Tibial nerve (tissue), 4 donors: ENCODE measurements around the gene MARCHF10.

Experiments
- EP300 ChIP-seq, 2 donors: sonication (generic); formaldehyde crosslinking; IDR thresholded peaks; one replicate each; pipeline ENCODE4 v1.6.1; 2017; ENCODE audit warnings: antibody characterized with exemption in 2 of 2, mild to moderate bottlenecking in 1 of 2
- TF ChIP-seq, protein P1 (sequence below), 5 experiments: fragments of 200-600 bp in 3 of 5; fragments of 450-650 bp in 2 of 5; sonication (generic) in 3 of 5; IDR thresholded peaks; one replicate each; pipeline ENCODE4 v1.5.1; 2016 to 2019; ENCODE audit warnings: antibody characterized with exemption in 5 of 5, mild to moderate bottlenecking in 3 of 5, moderate library complexity in 2 of 5

DNA sequence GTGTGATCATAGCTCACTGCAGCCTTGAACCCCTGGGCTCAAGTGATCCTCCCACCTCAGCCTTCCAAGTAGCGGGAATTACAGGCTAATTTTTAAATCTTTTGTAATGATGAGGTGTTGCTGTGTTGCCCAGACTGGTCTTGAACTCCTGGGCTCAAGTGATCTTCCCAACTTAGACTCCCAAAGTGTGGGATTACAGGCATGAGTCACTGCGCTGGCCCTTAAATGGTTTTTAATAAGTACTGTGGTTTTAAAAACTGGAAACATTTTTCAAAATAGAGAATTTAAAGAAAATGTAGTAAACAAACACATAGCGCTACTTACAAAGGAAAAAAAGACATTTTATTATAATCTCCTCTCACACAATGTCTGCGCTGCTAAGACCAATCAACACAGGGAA lies 32.2 kb downstream of the MARCHF10 start:
- TF ChIP-seq, protein P1, sequence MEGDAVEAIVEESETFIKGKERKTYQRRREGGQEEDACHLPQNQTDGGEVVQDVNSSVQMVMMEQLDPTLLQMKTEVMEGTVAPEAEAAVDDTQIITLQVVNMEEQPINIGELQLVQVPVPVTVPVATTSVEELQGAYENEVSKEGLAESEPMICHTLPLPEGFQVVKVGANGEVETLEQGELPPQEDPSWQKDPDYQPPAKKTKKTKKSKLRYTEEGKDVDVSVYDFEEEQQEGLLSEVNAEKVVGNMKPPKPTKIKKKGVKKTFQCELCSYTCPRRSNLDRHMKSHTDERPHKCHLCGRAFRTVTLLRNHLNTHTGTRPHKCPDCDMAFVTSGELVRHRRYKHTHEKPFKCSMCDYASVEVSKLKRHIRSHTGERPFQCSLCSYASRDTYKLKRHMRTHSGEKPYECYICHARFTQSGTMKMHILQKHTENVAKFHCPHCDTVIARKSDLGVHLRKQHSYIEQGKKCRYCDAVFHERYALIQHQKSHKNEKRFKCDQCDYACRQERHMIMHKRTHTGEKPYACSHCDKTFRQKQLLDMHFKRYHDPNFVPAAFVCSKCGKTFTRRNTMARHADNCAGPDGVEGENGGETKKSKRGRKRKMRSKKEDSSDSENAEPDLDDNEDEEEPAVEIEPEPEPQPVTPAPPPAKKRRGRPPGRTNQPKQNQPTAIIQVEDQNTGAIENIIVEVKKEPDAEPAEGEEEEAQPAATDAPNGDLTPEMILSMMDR (IDR thresholded peaks at IDR 0.05) = no peak
- no peak for TF ChIP-seq EP300 (IDR thresholded peaks at IDR 0.05)
